MCF 10A (cell line): Measurements from ENCODE around the gene FAM177B. TPM values are rescaled to one million over a fixed set of nuclear protein-coding genes. Genes with fewer than 3 reads are reported as not detected.

ENCODE experiments used
- Bru-seq: library from RNA; stranded (reverse); fragments of 400-500 nt; gene quantifications from one replicate; lab custom pipeline; 2021; lab: Mats Ljungman, UMichigan
- BruChase-seq, 2 experiments: library from RNA; stranded (reverse); fragments of 400-500 nt; gene quantifications; one replicate each; lab custom pipeline; 2021; lab: Mats Ljungman, UMichigan
- BruUV-seq: library from RNA; stranded (reverse); fragments of 400-500 nt; replicated peaks from 2 replicates; lab custom pipeline; 2021; lab: Mats Ljungman, UMichigan
- CTCF ChIA-PET: fragments of 300-600 bp; sonication (Branson Sonifier 250); formaldehyde crosslinking; extraction: SDS; loops from one replicate; lab custom pipeline; 2021; ENCODE audit warnings: antibody characterized with exemption, inconsistent platforms; lab: Yijun Ruan, JAX
- POLR2A ChIA-PET: fragments of 300-600, 350-650 bp; sonication (Branson Sonifier 250); formaldehyde crosslinking; extraction: SDS; loops from one replicate; lab custom pipeline; 2020; ENCODE audit warnings: antibody characterized with exemption, inconsistent platforms; lab: Yijun Ruan, JAX
- DNase-seq: peaks from one replicate; pipeline ENCODE4 v3.0.0-alpha.2; 2018; ENCODE audit not compliant: unreplicated experiment
- H3K27ac Mint-ChIP-seq: one replicate; pipeline ENCODE4 v1.8.0; 2022; ENCODE audit warnings: mild to moderate bottlenecking, low read depth, mixed read lengths; ENCODE audit not compliant: unreplicated experiment
- H3K27me3 Mint-ChIP-seq: one replicate; pipeline ENCODE4 v1.8.0; 2022; ENCODE audit warnings: mixed read lengths; ENCODE audit not compliant: insufficient read depth, unreplicated experiment
- H3K36me3 Mint-ChIP-seq: one replicate; pipeline ENCODE4 v1.8.0; 2022; ENCODE audit warnings: mild to moderate bottlenecking, moderate library complexity, mixed read lengths; ENCODE audit not compliant: insufficient read depth, unreplicated experiment
- H3K4me1 Mint-ChIP-seq: one replicate; pipeline ENCODE4 v1.8.0; 2022; ENCODE audit warnings: mixed read lengths; ENCODE audit not compliant: insufficient read depth, unreplicated experiment
- H3K4me3 Mint-ChIP-seq: one replicate; pipeline ENCODE4 v1.8.0; 2022; ENCODE audit warnings: mild to moderate bottlenecking, moderate library complexity, mixed read lengths; ENCODE audit not compliant: unreplicated experiment
- H3K9me3 Mint-ChIP-seq: one replicate; pipeline ENCODE4 v1.8.0; 2022; ENCODE audit warnings: mixed read lengths; ENCODE audit not compliant: unreplicated experiment
- intact Hi-C: fragments of 100-400 bp; cut with micrococcal nuclease; formaldehyde crosslinking; loops from 2 replicates; pipeline ENCODE4 v1.14.1; 2022
- long read RNA-seq: library from polyadenylated mRNA; stranded (forward); transcript quantifications from one replicate; pipeline ENCODE4 v2.0.0, GENCODE V29; 2022
- total RNA-seq: library from RNA; stranded (reverse); gene quantifications from 2 replicates; pipeline ENCODE4 v1.2.3, GENCODE V29; 2022
- TF ChIP-seq, protein P1 (sequence below): fragments of 200-600 bp; IDR thresholded peaks from one replicate; pipeline ENCODE4 v1.8.0; 2022; ENCODE audit warnings: antibody characterized with exemption, mild to moderate bottlenecking; ENCODE audit not compliant: unreplicated experiment

FAM177B gene
- total RNA-seq (0.74 TPM in 1 of 2 replicates, not detected in the other), Bru-seq, nascent RNA (percentile 59 among the genes with signal in this experiment), BruChase-seq, experiment 1, labeled RNA remaining after a 6-hour chase (percentile 48 among the genes with signal in this experiment), BruChase-seq, experiment 2, labeled RNA remaining after a 2-hour chase (percentile 48 among the genes with signal in this experiment)
- long read RNA-seq: 0 reads

DNA sequence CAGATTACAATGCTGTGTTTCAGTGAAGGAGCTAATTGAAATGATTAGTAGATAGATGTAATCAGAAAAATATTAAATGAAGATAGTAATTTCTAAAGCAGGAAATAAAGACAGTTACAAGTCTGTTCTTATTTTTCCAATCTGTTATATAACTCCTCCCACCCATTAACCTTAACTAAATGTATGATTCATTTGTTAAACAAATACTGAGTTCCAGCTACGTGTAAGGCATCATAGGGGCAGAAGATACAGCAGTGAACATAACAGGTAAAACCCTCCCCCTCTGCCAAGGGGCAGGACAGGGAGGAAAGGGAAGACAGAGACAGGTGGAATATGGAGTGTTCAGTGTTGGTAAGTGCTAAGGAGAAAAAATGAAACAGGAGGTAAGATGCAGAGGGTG, at the start of gene FAM177B:
Gene FAM177B, plus strand, starts transcription at position 231 of the 400 bp plus-strand sequence. CDS start 9,344 bp downstream, outside the sequence.
- H3K27me3 Mint-ChIP-seq: no peaks in the 10 kb centered on the region
- no peaks in the 10 kb centered on the region for H3K9me3 Mint-ChIP-seq
- intact Hi-C loops: no loop called here
- ChIA-PET CTCF (interaction anchor here (0.6 to 2.9 kb wide), 28 partner anchors 9 to 947 kb away, joined by 3 to 28 read pairs (median 4); no protein-coding TSS in a partner anchor), POLR2A (interaction anchor here (0.6 to 2.0 kb wide), 10 partner anchors 8 to 1330 kb away, joined by 3 to 8 read pairs (median 4); partner anchors contain the start of genes AIDA and BROX)
- TF ChIP-seq, protein P1, sequence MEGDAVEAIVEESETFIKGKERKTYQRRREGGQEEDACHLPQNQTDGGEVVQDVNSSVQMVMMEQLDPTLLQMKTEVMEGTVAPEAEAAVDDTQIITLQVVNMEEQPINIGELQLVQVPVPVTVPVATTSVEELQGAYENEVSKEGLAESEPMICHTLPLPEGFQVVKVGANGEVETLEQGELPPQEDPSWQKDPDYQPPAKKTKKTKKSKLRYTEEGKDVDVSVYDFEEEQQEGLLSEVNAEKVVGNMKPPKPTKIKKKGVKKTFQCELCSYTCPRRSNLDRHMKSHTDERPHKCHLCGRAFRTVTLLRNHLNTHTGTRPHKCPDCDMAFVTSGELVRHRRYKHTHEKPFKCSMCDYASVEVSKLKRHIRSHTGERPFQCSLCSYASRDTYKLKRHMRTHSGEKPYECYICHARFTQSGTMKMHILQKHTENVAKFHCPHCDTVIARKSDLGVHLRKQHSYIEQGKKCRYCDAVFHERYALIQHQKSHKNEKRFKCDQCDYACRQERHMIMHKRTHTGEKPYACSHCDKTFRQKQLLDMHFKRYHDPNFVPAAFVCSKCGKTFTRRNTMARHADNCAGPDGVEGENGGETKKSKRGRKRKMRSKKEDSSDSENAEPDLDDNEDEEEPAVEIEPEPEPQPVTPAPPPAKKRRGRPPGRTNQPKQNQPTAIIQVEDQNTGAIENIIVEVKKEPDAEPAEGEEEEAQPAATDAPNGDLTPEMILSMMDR: no peak
- DNase-seq: peak; percentile 21
- no TSS peak for BruUV-seq
- H3K36me3 Mint-ChIP-seq: peaks cover 37% of the 10 kb centered on the region
- H3K4me3 Mint-ChIP-seq: no peak within 1 kb of the TSS
- no peaks in the 10 kb centered on the region for H3K4me1 Mint-ChIP-seq
- H3K27ac Mint-ChIP-seq: no peak within 1 kb of the TSS

GRCh38 chr1:222691016-222691415, 46.0 kb upstream of the FAM177B start:
- Mint-ChIP-seq H3K27me3 (no peaks in the 10 kb centered on the region), H3K36me3 (peaks cover 42% of the 10 kb centered on the region), H3K27ac (peak overlapping the region; percentile 0), H3K4me1 (peaks cover 6% of the 10 kb centered on the region), H3K9me3 (no peaks in the 10 kb centered on the region), H3K4me3 (no peak overlapping the region)
- DNase-seq: no peak
- TF ChIP-seq, protein P1: no peak
- intact Hi-C loops: no loop called here
- ChIA-PET CTCF (no interaction called here), POLR2A (interaction anchor here (1.0 to 2.4 kb wide), 4 partner anchors 10 to 22 kb away, joined by 3 to 10 read pairs (median 4); partner anchors contain the start of genes AIDA and BROX)
- BruUV-seq: no TSS peak

- H3K4me1 Mint-ChIP-seq: peaks cover 14% of the 10 kb centered on the region
- TF ChIP-seq, protein P1: no peak
- no peaks in the 10 kb centered on the region for H3K9me3 Mint-ChIP-seq
- H3K27me3 Mint-ChIP-seq: no peaks in the 10 kb centered on the region
- no peak for DNase-seq
- intact Hi-C loops: no loop called here
- POLR2A ChIA-PET: interaction anchor here (1.2 to 2.3 kb wide), 5 partner anchors 11 to 18 kb away, joined by 3 to 12 read pairs (median 6); partner anchors contain the start of genes AIDA and BROX
- CTCF ChIA-PET: interaction anchor here (0.7 to 1.2 kb wide), 4 partner anchors 11 to 553 kb away, joined by 3 to 6 read pairs (median 4); no protein-coding TSS in a partner anchor
- BruUV-seq: no TSS peak
- H3K4me3 Mint-ChIP-seq: no peak overlapping the region
- peaks cover 43% of the 10 kb centered on the region for H3K36me3 Mint-ChIP-seq
- H3K27ac Mint-ChIP-seq: peak overlapping the region; percentile 20
Measured at GRCh38 chr1:222694927-222695326, 42.1 kb upstream of the FAM177B start.

- H3K4me1 Mint-ChIP-seq: peaks cover 9% of the 10 kb centered on the region
- CTCF ChIA-PET: interaction anchor here (0.7 to 1.2 kb wide), 3 partner anchors 14 to 835 kb away, joined by 3 to 4 read pairs (median 4); partner anchors contain the start of gene FAM177B
- no TSS peak for BruUV-seq
- intact Hi-C loops: no loop called here
- TF ChIP-seq, protein P1: no peak
- no peaks in the 10 kb centered on the region for H3K27me3 Mint-ChIP-seq
- POLR2A ChIA-PET: interaction anchor here (0.6 to 3.2 kb wide), 4 partner anchors 13 to 26 kb away, joined by 4 to 29 read pairs (median 14); partner anchors contain the start of genes AIDA and BROX
- H3K36me3 Mint-ChIP-seq: peaks cover 60% of the 10 kb centered on the region
- H3K27ac Mint-ChIP-seq: no peak overlapping the region
- DNase-seq: no peak
- no peaks in the 10 kb centered on the region for H3K9me3 Mint-ChIP-seq
- H3K4me3 Mint-ChIP-seq: no peak overlapping the region
Measured at GRCh38 chr1:222696741-222697140, 40.3 kb upstream of the FAM177B start.
